HEK293 (cell line): ENCODE results near the gene WDR7.

Source experiments
- GLI2 ChIP-seq: fragments of 450-650 bp; formaldehyde crosslinking; IDR thresholded peaks from 2 replicates; pipeline ENCODE4; 2017; ENCODE audit warnings: missing biosample characterization, missing genetic modification characterization, low read depth, borderline replicate concordance
- GLIS1 ChIP-seq: fragments of 450-650 bp; formaldehyde crosslinking; IDR thresholded peaks from 2 replicates; pipeline ENCODE4 v1.5.1; 2016; ENCODE audit warnings: missing biosample characterization, missing genetic modification characterization
- HIC1 ChIP-seq: fragments of 450-650 bp; formaldehyde crosslinking; IDR thresholded peaks from 2 replicates; pipeline ENCODE4 v1.5.1; 2016; ENCODE audit warnings: missing biosample characterization, missing genetic modification characterization
- KLF9 ChIP-seq: fragments of 450-650 bp; formaldehyde crosslinking; IDR thresholded peaks from 2 replicates; pipeline ENCODE4 v1.5.1; 2016; ENCODE audit warnings: missing biosample characterization, missing genetic modification characterization, low read depth
- OVOL3 ChIP-seq: fragments of 450-650 bp; formaldehyde crosslinking; IDR thresholded peaks from 2 replicates; pipeline ENCODE4 v1.5.1; 2016; ENCODE audit warnings: missing biosample characterization, missing genetic modification characterization
- PRDM6 ChIP-seq: fragments of 450-650 bp; formaldehyde crosslinking; IDR thresholded peaks from 2 replicates; pipeline ENCODE4 v1.5.1; 2017; ENCODE audit warnings: missing biosample characterization, missing genetic modification characterization
- SCRT2 ChIP-seq: fragments of 450-650 bp; formaldehyde crosslinking; IDR thresholded peaks from 2 replicates; pipeline ENCODE4 v1.5.1; 2016; ENCODE audit warnings: missing biosample characterization, missing genetic modification characterization
- ZBTB20 ChIP-seq: fragments of 450-650 bp; formaldehyde crosslinking; IDR thresholded peaks from 2 replicates; pipeline ENCODE4 v1.5.1; 2016; ENCODE audit warnings: missing biosample characterization, missing genetic modification characterization
- ZBTB21 ChIP-seq: fragments of 450-650 bp; formaldehyde crosslinking; IDR thresholded peaks from 2 replicates; pipeline ENCODE4 v1.5.1; 2017; ENCODE audit warnings: missing biosample characterization, missing genetic modification characterization
- ZBTB48 ChIP-seq: fragments of 450-650 bp; formaldehyde crosslinking; IDR thresholded peaks from 2 replicates; pipeline ENCODE4 v1.5.1; 2016; ENCODE audit warnings: missing biosample characterization, missing genetic modification characterization
- ZNF146 ChIP-seq: fragments of 450-650 bp; formaldehyde crosslinking; IDR thresholded peaks from 2 replicates; pipeline ENCODE4 v1.5.1; 2016; ENCODE audit warnings: missing biosample characterization, missing genetic modification characterization
- ZNF266 ChIP-seq: fragments of 450-650 bp; formaldehyde crosslinking; IDR thresholded peaks from 2 replicates; pipeline ENCODE4 v1.5.1; 2016; ENCODE audit warnings: missing biosample characterization, missing genetic modification characterization, low read depth
- ZNF394 ChIP-seq: fragments of 450-650 bp; formaldehyde crosslinking; IDR thresholded peaks from 2 replicates; pipeline ENCODE4 v1.5.1; 2016; ENCODE audit warnings: missing biosample characterization, missing genetic modification characterization, mild to moderate bottlenecking, moderate library complexity, borderline replicate concordance
- ZNF398 ChIP-seq: fragments of 450-650 bp; formaldehyde crosslinking; IDR thresholded peaks from 2 replicates; pipeline ENCODE4 v1.5.1; 2017; ENCODE audit warnings: missing biosample characterization, missing genetic modification characterization
- ZNF416 ChIP-seq: fragments of 450-650 bp; formaldehyde crosslinking; IDR thresholded peaks from 2 replicates; pipeline ENCODE4 v1.5.1; 2016; ENCODE audit warnings: missing biosample characterization, missing genetic modification characterization
- ZNF433 ChIP-seq: fragments of 450-650 bp; formaldehyde crosslinking; IDR thresholded peaks from 2 replicates; pipeline ENCODE4 v1.5.1; 2016; ENCODE audit warnings: missing biosample characterization, missing genetic modification characterization, low read depth
- ZNF513 ChIP-seq: fragments of 450-650 bp; IDR thresholded peaks from 2 replicates; pipeline ENCODE4 v1.5.1; 2018; ENCODE audit warnings: missing biosample characterization, missing genetic modification characterization
- ZNF561 ChIP-seq: fragments of 450-650 bp; IDR thresholded peaks from 2 replicates; pipeline ENCODE4 v1.5.1; 2018; ENCODE audit warnings: missing biosample characterization, missing genetic modification characterization, borderline replicate concordance
- ZNF571 ChIP-seq: fragments of 450-650 bp; formaldehyde crosslinking; IDR thresholded peaks from 2 replicates; pipeline ENCODE4 v1.5.0; 2017; ENCODE audit warnings: missing biosample characterization, missing genetic modification characterization
- ZNF580 ChIP-seq: fragments of 450-650 bp; formaldehyde crosslinking; IDR thresholded peaks from 2 replicates; pipeline ENCODE4 v1.5.1; 2016; ENCODE audit warnings: missing biosample characterization, missing genetic modification characterization
- ZNF600 ChIP-seq: fragments of 450-650 bp; formaldehyde crosslinking; IDR thresholded peaks from 2 replicates; pipeline ENCODE4 v1.5.1; 2016; ENCODE audit warnings: missing biosample characterization, missing genetic modification characterization
- ZNF629 ChIP-seq: fragments of 450-650 bp; formaldehyde crosslinking; IDR thresholded peaks from 2 replicates; pipeline ENCODE4 v1.5.1; 2017; ENCODE audit warnings: missing biosample characterization, missing genetic modification characterization
- ZNF658 ChIP-seq: fragments of 450-650 bp; formaldehyde crosslinking; IDR thresholded peaks from 2 replicates; pipeline ENCODE4; 2016; ENCODE audit warnings: missing biosample characterization, missing genetic modification characterization
- ZNF677 ChIP-seq: fragments of 450-650 bp; IDR thresholded peaks from 2 replicates; pipeline ENCODE4 v1.5.0; 2018; ENCODE audit warnings: missing biosample characterization, mild to moderate bottlenecking, missing genetic modification characterization, moderate library complexity
- ZNF76 ChIP-seq: fragments of 450-650 bp; formaldehyde crosslinking; IDR thresholded peaks from 2 replicates; pipeline ENCODE4; 2016; ENCODE audit warnings: low read depth, missing biosample characterization, missing genetic modification characterization, borderline replicate concordance
- ZNF843 ChIP-seq: fragments of 450-650 bp; formaldehyde crosslinking; IDR thresholded peaks from 2 replicates; pipeline ENCODE4 v1.5.1; 2016; ENCODE audit warnings: missing biosample characterization, missing genetic modification characterization
- ZSCAN30 ChIP-seq: fragments of 450-650 bp; IDR thresholded peaks from 2 replicates; pipeline ENCODE4 v1.5.1; 2018; ENCODE audit warnings: missing biosample characterization, mild to moderate bottlenecking, missing genetic modification characterization, moderate library complexity
- ZSCAN4 ChIP-seq: fragments of 450-650 bp; formaldehyde crosslinking; IDR thresholded peaks from 2 replicates; pipeline ENCODE4 v1.5.1; 2017; ENCODE audit warnings: missing biosample characterization, missing genetic modification characterization
- ZXDB ChIP-seq: fragments of 450-650 bp; formaldehyde crosslinking; IDR thresholded peaks from 2 replicates; pipeline ENCODE4 v1.5.1; 2016; ENCODE audit warnings: missing biosample characterization, missing genetic modification characterization

WDR7 gene

GRCh38 chr18:56650944-56651770 is at the start of gene WDR7 (continued):
- no peak for TF ChIP-seq GLI2 (tag by site-specific recombination)
- TF ChIP-seq ZBTB20 (tag by site-specific recombination): peak; percentile 88
- TF ChIP-seq ZNF843 (tag by site-specific recombination): peak; percentile 48; the same call in 1 of the 2 replicates
- no peak for TF ChIP-seq ZNF416 (tag by site-specific recombination)
- TF ChIP-seq ZXDB (tag by site-specific recombination): peak; percentile 79
- TF ChIP-seq ZNF677: no peak
- TF ChIP-seq ZNF146: no peak
- peak; percentile 64 for TF ChIP-seq ZBTB21
- TF ChIP-seq ZNF658: no peak
- TF ChIP-seq ZNF394 (tag by site-specific recombination): peak; percentile 89
- TF ChIP-seq SCRT2: no peak
- no peak for TF ChIP-seq ZBTB48 (tag by site-specific recombination)
- no peak for TF ChIP-seq ZNF561 (tag by site-specific recombination)
- peak; percentile 36; the same call in 1 of the 2 replicates for TF ChIP-seq ZNF513 (tag by site-specific recombination)
- TF ChIP-seq ZNF580 (tag by site-specific recombination): no peak; the same call in 1 of the 2 replicates
- TF ChIP-seq PRDM6 (tag by site-specific recombination): no peak
- peak; percentile 67 for TF ChIP-seq KLF9 (tag by site-specific recombination)
- peak; percentile 55; the same call in 1 of the 2 replicates for TF ChIP-seq ZNF600 (tag by site-specific recombination)
- TF ChIP-seq ZNF266: no peak
- no peak; the same call in 1 of the 2 replicates for TF ChIP-seq OVOL3 (tag by site-specific recombination)
- no peak for TF ChIP-seq ZNF433 (tag by site-specific recombination)
- TF ChIP-seq GLIS1 (tag by site-specific recombination): no peak
- peak; percentile 69 for TF ChIP-seq ZNF398
- peak; percentile 55 for TF ChIP-seq ZNF629 (tag by site-specific recombination)
- no peak for TF ChIP-seq HIC1 (tag by site-specific recombination)
- TF ChIP-seq ZNF571 (tag by site-specific recombination): no peak
- no peak for TF ChIP-seq ZSCAN4
- peak; percentile 10; the same call in 1 of the 2 replicates for TF ChIP-seq ZSCAN30 (tag by site-specific recombination)
- TF ChIP-seq ZNF76 (tag by site-specific recombination): peak; percentile 93
